ENCODE measurements around the gene LCMT1. TPM values are rescaled to one million over a fixed set of nuclear protein-coding genes. Genes with fewer than 3 reads are reported as not detected.

Gene LCMT1
- total RNA-seq, 2 donors from 2014 or later = 52.3 to 52.5 TPM

- Histone ChIP-seq H3K9me3 (no peaks in the 10 kb centered on the region), H3K4me3 (no peak overlapping the region), H3K27ac (no peak overlapping the region), H3K27me3 (no peaks in the 10 kb centered on the region), H3K36me3 (no peaks in the 10 kb centered on the region), H3K4me1 (no peaks in the 10 kb centered on the region)
- DNase-seq (ENCODE audit: low spot score) = no peak
- TF ChIP-seq, protein P1, sequence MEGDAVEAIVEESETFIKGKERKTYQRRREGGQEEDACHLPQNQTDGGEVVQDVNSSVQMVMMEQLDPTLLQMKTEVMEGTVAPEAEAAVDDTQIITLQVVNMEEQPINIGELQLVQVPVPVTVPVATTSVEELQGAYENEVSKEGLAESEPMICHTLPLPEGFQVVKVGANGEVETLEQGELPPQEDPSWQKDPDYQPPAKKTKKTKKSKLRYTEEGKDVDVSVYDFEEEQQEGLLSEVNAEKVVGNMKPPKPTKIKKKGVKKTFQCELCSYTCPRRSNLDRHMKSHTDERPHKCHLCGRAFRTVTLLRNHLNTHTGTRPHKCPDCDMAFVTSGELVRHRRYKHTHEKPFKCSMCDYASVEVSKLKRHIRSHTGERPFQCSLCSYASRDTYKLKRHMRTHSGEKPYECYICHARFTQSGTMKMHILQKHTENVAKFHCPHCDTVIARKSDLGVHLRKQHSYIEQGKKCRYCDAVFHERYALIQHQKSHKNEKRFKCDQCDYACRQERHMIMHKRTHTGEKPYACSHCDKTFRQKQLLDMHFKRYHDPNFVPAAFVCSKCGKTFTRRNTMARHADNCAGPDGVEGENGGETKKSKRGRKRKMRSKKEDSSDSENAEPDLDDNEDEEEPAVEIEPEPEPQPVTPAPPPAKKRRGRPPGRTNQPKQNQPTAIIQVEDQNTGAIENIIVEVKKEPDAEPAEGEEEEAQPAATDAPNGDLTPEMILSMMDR (IDR thresholded peaks at IDR 0.05) = no peak
Observed at GRCh38 chr16:25080420-25081131, 31.0 kb upstream of the LCMT1 start.

GRCh38 chr16:25081702-25082101 is 29.8 kb upstream of the LCMT1 start:
- H3K4me1 ChIP-seq = no peaks in the 10 kb centered on the region
- no peak for DNase-seq (ENCODE audit: low spot score)
- no peaks in the 10 kb centered on the region for H3K9me3 ChIP-seq
- H3K36me3 ChIP-seq = no peaks in the 10 kb centered on the region
- H3K27ac ChIP-seq = no peak overlapping the region
- no peak overlapping the region for H3K4me3 ChIP-seq
- H3K27me3 ChIP-seq = no peaks in the 10 kb centered on the region
- TF ChIP-seq, protein P1 (IDR thresholded peaks at IDR 0.05) = no peak

DNA sequence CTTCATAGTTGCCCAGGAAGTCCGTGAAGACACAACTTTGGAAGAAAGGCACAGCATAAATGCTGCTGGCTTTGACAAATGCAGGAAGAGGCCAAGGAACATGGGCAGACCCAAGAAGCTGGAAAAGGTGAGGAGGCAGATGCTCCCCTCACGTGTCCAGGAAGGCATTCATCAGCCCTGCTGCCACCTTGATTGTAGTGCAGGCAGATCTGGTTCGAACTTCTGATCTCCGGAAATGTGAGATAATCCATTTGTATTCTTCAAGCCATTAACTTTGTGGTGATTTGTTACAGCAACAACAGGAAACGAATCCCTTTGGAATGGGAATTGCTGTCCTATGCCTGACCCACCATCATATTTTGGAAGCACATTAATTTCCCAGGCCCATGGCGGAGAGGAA is 28.5 kb upstream of the LCMT1 start:
- DNase-seq (ENCODE audit: low spot score) = no peak
- H3K27ac ChIP-seq = no peak overlapping the region
- H3K9me3 ChIP-seq = no peaks in the 10 kb centered on the region
- TF ChIP-seq, protein P1 (IDR thresholded peaks at IDR 0.05) = no peak
- H3K4me1 ChIP-seq = no peaks in the 10 kb centered on the region
- H3K27me3 ChIP-seq = no peaks in the 10 kb centered on the region
- H3K4me3 ChIP-seq = no peak overlapping the region
- H3K36me3 ChIP-seq = no peaks in the 10 kb centered on the region

- Histone ChIP-seq H3K9me3 (no peaks in the 10 kb centered on the region), H3K36me3 (no peaks in the 10 kb centered on the region), H3K4me3 (no peak overlapping the region), H3K27ac (no peak overlapping the region), H3K27me3 (no peaks in the 10 kb centered on the region), H3K4me1 (no peaks in the 10 kb centered on the region)
- TF ChIP-seq, protein P1 (IDR thresholded peaks at IDR 0.05) = no peak
- DNase-seq (ENCODE audit: low spot score) = no peak
Observed at GRCh38 chr16:25083701-25084100, 27.8 kb upstream of the LCMT1 start.

- TF ChIP-seq, protein P1 (IDR thresholded peaks at IDR 0.05) = no peak
- no peaks in the 10 kb centered on the region for H3K9me3 ChIP-seq
- no peaks in the 10 kb centered on the region for H3K4me1 ChIP-seq
Observed at GRCh38 chr16:25084797-25085196, 26.7 kb upstream of the LCMT1 start.

DNA sequence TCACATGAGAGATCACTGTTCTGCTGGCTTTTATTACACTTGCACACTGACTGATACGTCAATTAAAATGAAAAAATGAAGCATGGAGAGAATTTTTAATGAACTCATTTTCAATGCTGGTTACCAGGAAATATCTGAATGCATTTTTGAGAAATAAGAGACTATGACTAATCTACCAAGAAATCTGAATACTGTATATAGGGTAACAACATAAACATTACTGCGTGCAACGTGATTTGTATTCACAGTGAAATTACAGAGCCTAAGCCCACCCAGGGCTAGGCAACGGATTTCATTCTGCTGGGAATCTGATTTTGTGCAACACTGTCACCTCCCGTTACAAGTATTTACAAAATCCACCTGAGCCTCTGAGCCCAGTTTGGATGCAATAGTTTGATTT is 23.8 kb upstream of the LCMT1 start:
- TF ChIP-seq, protein P1 (IDR thresholded peaks at IDR 0.05) = no peak
- H3K27ac ChIP-seq = no peak overlapping the region

More at GRCh38 chr16:25084797-25085196, 26.7 kb upstream of the LCMT1 start:
- H3K27me3 ChIP-seq = no peaks in the 10 kb centered on the region
- no peak overlapping the region for H3K4me3 ChIP-seq
- no peak for DNase-seq (ENCODE audit: low spot score)
- no peaks in the 10 kb centered on the region for H3K36me3 ChIP-seq
- no peak overlapping the region for H3K27ac ChIP-seq

More for the DNA sequence above, 23.8 kb upstream of the LCMT1 start:
- Histone ChIP-seq H3K4me1 (no peaks in the 10 kb centered on the region), H3K4me3 (no peak overlapping the region), H3K9me3 (no peaks in the 10 kb centered on the region), H3K36me3 (no peaks in the 10 kb centered on the region), H3K27me3 (no peaks in the 10 kb centered on the region)
- DNase-seq (ENCODE audit: low spot score) = no peak
